GM10248 (cell line): ENCODE measurements around the gene PDGFRB.

Experiments
- CTCF ChIA-PET: fragments of 300-600 bp; sonication (Branson Sonifier 250); formaldehyde crosslinking; extraction: SDS; loops from one replicate; lab custom pipeline; 2021; ENCODE audit warnings: antibody characterized with exemption; lab: Yijun Ruan, JAX
- POLR2A ChIA-PET: fragments of 350-650 bp; sonication (Branson Sonifier 250); formaldehyde crosslinking; extraction: SDS; loops from one replicate; lab custom pipeline; 2020; ENCODE audit warnings: antibody characterized with exemption; lab: Yijun Ruan, JAX
- DNase-seq: peaks from one replicate; pipeline ENCODE4 v3.0.0; 2012; ENCODE audit errors: extremely low spot score
- TF ChIP-seq, protein P1 (sequence below): IDR thresholded peaks from 2 replicates; pipeline ENCODE4 v1.5.1; 2012; ENCODE audit warnings: mild to moderate bottlenecking, low read depth; ENCODE audit errors: extremely low read depth, missing control alignments, control extremely low read depth

PDGFRB gene

DNA sequence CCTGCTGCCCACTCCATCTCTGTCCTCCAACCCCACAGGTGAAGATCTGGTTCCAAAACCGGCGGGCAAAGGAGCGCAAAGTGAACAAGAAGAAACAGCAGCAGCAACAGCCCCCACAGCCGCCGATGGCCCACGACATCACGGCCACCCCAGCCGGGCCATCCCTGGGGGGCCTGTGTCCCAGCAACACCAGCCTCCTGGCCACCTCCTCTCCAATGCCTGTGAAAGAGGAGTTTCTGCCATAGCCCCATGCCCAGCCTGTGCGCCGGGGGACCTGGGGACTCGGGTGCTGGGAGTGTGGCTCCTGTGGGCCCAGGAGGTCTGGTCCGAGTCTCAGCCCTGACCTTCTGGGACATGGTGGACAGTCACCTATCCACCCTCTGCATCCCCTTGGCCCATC lies 27.8 kb upstream of the PDGFRB start:
- ChIA-PET CTCF (no interaction called here), POLR2A (no interaction called here)
- no peak for DNase-seq
- TF ChIP-seq, protein P1, sequence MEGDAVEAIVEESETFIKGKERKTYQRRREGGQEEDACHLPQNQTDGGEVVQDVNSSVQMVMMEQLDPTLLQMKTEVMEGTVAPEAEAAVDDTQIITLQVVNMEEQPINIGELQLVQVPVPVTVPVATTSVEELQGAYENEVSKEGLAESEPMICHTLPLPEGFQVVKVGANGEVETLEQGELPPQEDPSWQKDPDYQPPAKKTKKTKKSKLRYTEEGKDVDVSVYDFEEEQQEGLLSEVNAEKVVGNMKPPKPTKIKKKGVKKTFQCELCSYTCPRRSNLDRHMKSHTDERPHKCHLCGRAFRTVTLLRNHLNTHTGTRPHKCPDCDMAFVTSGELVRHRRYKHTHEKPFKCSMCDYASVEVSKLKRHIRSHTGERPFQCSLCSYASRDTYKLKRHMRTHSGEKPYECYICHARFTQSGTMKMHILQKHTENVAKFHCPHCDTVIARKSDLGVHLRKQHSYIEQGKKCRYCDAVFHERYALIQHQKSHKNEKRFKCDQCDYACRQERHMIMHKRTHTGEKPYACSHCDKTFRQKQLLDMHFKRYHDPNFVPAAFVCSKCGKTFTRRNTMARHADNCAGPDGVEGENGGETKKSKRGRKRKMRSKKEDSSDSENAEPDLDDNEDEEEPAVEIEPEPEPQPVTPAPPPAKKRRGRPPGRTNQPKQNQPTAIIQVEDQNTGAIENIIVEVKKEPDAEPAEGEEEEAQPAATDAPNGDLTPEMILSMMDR = no peak

DNA sequence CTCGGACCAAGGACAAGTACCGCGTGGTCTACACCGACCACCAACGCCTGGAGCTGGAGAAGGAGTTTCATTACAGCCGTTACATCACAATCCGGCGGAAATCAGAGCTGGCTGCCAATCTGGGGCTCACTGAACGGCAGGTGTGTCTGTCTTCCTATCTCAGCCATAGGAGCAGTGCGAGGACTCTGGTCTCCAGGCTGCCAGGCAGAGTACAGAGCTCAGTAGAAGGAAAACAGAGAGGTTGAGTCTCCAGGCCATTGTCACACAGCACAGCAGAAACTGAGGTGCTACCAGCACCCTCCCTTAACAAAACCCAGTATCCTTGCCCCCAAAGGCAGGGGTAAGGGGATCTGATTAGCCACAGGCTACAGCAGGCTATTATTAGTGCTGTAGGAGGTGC lies 27.1 kb upstream of the PDGFRB start:
- CTCF ChIA-PET = interaction anchor here (1.6 to 1.9 kb wide), 2 partner anchors 14 to 49 kb away, joined by 5 read pairs; no protein-coding TSS in a partner anchor
- TF ChIP-seq, protein P1 = no peak
- DNase-seq = no peak
- POLR2A ChIA-PET = no interaction called here

DNA sequence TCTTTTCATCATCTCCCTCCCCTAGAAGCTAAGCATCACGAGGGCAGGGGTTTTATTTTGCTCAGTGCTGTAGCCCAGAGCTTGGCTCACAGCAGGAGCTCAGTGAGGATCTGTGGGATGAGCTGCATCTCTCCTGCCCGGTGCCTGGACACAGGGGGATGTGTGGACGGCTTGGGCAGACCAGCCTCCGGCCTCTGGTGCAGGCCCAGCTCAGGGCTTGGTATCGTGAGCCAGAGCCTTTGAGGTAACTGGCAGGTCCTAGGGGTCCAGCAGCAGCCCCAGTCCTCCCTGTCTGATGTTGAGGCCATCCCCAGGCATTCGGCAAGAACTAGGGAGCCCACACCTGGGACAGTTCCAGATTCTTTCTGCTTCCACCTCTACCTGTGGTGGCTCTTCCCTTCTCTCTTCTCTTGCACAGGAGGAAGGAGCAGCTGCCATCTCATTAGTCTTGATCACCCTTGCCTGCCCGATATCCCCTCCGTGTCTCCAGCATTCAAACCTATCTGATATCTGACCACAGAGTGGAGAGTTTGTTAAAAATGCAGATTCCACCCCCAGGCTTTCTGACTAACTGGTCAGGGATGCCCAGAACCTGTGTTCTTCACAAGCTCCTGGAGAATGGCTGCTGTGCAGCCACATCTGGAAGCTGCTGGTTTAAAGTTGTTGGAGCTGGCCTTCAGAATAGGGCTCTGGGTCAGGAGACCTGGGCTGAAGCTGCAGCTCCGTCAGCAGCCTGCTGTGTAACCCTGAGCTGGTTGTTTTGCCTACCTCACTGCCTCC lies 26.3 kb upstream of the PDGFRB start:
- ChIA-PET CTCF (interaction anchor here (0.8 to 1.9 kb wide), 3 partner anchors 13 to 52 kb away, joined by 3 to 5 read pairs (median 5); no protein-coding TSS in a partner anchor), POLR2A (no interaction called here)
- DNase-seq = no peak
- TF ChIP-seq, protein P1 = no peak

DNA sequence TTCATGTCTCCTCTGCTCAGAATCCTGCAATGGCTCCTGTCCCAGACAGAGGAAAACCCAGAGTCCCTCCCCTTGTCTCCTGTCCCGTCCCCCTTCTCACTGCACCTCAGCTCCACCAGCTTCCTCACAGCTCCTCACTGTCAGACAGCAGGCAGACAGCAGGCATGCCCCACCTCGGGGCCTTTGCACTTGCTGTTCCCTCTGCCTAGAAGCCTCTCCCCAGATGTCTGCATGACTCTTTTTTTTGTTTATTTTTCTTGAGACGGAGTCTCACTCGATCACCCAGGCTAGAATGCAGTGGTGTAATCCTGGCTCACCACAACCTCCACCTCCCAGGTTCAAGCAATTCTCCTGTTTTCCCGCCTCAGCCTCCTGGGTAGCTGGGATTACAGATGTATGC lies 25.4 kb upstream of the PDGFRB start:
- TF ChIP-seq, protein P1 = no peak
- CTCF ChIA-PET = interaction anchor here (0.9 to 1.6 kb wide), 2 partner anchors 15 to 50 kb away, joined by 3 to 5 read pairs; no protein-coding TSS in a partner anchor
- DNase-seq = no peak
- POLR2A ChIA-PET = no interaction called here

DNA sequence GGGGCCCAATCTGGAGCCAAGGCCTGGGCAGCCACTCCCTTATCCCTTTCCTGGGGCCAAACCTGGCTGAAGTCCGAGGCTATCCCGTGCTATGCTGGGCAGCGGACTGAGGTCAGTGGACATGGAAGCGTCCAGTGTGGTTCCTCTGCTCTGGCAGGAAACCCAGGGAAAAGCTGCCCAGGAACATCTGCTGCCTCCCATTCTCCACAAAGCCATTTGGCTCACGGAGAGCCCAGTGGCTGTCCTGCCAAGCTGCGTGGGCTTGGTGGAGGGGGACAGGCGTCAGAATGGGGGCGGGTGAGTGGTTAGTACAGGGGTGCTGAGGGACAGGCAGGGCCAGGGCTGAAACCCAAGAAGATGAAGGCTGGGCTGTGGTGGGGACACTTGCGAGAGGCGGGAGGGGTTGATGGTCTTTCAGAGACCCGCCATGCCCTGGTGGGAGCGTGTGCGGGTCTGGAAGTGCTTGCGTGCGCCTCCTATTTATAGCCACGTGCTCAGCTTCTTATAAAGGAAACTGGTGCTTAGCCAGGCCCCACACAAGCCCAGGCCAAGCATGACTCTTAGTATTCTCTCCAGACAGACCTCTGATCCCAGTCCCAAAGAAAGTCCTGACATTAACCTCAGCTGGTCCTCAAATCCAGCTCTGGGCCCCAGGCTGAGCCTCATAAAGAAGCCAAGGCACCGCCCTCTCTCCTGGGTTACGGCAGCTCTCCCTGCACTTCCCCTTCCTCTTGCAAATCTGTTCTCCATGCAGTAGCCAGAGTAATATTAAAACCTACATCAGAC lies 24.8 kb upstream of the PDGFRB start:
- TF ChIP-seq, protein P1 = no peak
- ChIA-PET CTCF (interaction anchor here (0.9 kb wide), 1 partner anchor 15 kb away, joined by 3 read pairs; no protein-coding TSS in a partner anchor), POLR2A (no interaction called here)
- DNase-seq = no peak

DNA sequence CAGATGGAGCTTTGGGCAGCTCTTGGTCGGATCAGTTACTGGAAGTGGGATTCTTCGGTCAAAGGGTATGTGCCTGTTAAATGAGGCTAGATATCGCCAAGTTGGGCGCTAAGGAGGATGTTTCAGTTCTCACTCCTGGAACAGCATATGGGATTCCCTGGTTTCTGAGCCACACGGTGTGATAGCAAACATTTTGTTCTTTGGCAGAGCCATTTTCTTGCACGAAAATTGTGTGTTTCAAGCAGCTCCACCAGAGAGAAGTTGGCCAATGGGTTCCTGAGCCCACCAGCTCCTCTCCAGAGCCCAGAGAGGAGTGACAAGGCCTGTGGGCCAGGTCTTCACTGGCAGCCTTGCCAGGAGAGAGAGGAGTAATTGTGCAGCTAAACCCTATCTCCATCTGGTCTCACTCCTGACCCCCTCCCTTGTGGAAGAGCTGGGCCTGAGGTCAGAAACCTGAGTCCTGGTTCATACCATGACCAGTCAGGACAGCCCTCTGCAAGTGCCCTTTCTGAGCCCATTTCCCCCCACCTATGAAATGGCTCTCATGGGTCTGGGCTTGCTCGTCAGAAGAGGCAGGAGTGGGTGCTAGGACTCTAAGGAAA lies 23.5 kb upstream of the PDGFRB start:
- TF ChIP-seq, protein P1 = no peak
- no peak for DNase-seq
- ChIA-PET CTCF (interaction anchor here (1.6 to 2.3 kb wide), 2 partner anchors 14 to 16 kb away, joined by 3 to 10 read pairs; partner anchors contain the start of gene CDX1), POLR2A (no interaction called here)
